GM21390 (cell line): ENCODE measurements around the gene SDE2.
"Not testable (repeated sequence)": the region's sequence is repeated elsewhere in the genome, so short reads cannot be mapped to it uniquely, and the experiment has no call there.

Experiments used
- ATAC-seq: cut with Tn5 transposase; IDR thresholded peaks from one replicate; pipeline ENCODE4 v1.9.1; 2021; ENCODE audit not compliant: unreplicated experiment

The SDE2 gene

GRCh38 chr1:225945564-225945963 lies 53.6 kb downstream of the SDE2 start:
- no peak for ATAC-seq

- ATAC-seq: no peak
These were observed 54.2 kb downstream of the SDE2 start for GRCh38 chr1:225944951-225945350.

DNA sequence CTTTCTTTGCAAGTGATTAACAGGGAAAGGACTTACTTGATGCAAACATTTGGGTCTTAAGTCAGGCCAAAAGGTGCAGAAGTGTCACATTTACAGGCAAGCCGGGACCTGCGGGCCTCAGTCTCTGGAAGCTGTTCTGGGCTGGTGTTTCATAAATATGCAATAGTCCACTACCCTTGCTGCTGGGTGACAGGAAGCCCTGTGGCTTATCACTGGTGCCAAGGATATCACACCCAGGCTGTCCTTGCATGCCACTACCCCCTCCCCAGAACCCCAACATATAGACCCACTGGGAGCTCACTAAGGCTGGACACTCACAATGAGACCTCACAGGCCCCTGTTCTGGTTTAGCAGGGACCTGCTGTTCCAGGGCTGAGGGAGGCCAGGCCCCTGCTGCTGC lies 54.8 kb downstream of the SDE2 start:
- no peak for ATAC-seq

DNA sequence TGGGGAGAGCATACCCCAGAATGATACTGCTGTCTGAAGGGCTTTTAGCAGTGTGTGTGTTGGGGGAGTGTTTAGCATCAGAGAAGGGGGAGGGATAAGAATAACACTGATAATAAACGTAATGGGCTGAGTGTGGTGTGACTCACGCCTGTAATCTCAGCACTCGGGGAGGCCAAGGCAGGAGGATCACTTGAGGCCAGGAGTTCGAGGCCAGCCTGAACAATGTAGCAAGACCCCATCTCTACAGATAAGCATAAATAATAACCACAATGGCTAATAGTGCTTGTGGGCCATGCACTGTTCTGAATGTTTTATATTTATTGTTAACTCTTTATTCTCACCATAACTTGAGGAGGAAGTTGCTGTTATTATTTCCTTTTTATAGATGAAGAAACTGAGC lies 55.6 kb downstream of the SDE2 start:
- no peak for ATAC-seq

DNA sequence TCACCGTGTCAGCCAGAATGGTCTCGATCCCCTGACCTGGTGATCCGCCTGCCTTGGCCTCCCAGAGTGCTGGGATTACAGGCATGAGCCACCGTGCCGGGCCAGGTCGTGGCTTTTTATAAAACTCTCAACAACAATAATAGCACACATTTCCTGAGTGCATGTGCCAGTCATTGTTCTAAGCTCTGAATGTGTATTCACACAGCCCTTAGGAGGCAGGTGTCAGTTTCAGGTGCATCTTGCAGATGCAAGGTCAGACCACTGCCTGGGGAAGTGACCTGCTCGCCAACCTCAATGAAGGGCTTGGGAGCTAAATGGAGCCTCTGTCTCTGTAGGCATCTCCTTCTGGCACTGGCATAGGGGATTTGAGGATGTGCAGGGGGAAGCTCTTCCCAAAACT lies 56.6 kb downstream of the SDE2 start:
- peak; percentile 88 for ATAC-seq

DNA sequence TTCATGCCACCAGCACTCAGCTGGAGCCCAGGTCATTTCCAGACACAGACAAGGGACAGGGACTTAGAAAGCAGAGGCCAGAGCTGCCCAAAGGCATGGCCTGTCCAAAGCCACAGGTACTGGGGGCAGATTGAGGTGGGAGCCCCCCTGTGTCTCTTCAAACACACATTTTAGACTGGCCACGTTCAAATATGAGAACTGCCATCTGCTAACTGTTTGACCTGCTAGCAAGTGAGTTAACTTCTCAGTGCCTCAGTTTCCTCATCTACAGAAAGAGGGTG lies 57.3 kb downstream of the SDE2 start:
- no peak for ATAC-seq

DNA sequence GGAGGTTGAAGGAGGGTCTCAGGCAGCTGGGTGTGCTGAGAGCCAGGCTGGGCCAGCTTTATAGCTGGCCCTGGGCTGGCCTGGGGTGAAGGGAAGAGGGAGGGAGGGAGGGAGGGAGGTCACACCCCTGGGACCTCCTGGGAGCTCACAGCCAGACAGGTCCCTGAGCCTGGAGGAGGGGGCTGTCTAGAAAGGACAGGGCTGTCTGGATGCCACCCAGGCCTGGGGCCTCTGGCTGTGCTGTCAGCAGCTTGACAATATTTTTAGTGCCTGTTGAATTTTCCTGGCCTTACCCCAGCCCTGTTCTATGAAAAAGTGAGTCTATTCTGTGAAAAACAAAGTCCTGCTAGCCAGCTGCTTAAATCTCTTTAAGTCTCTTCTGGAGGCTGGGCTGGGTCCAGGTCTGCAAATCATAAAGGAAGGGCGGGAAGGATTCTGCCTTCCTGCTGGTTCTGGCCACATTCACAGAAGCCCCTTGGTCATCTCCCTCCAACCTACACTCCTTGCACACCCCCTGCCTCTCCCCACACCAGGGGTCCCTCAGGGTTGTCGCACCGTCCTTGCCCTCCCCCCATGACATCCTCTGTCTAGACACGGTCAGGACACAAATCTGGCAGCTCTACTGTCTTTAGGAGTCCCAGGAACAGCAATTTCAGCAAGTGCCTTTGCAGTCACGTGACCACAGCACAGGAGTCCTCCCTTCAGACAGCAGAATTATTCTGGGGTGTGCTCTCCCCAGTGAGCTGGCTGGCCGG lies 57.8 kb downstream of the SDE2 start, which contains the start of gene LEFTY2:
LEFTY2 (minus strand) TSS at position 34 of the 755 bp plus-strand sequence. CDS start 80 bp downstream, outside the sequence.
- no peak for ATAC-seq

- ATAC-seq: no peak
These were observed 58.6 kb downstream of the SDE2 start for GRCh38 chr1:225940385-225941151.

DNA sequence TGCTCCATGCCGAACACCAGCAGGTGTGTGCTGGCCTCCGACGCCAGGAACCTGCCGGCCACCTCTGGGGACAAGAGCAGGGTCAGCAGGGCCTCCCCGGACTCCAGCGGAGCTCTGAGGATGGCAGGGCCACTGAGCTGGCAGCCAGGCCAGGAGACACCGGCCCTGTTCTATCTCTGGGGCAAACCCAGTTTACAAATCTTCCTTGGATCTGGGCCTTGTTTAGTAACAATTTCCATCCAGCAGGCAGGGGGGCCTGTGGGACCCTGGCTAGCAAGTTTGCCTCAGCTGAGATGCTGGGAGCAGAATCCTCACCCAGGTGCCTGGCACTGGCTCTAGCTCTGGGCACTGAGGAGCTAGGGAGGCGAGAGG lies 59.2 kb downstream of the SDE2 start:
- ATAC-seq: not testable (repeated sequence)

DNA sequence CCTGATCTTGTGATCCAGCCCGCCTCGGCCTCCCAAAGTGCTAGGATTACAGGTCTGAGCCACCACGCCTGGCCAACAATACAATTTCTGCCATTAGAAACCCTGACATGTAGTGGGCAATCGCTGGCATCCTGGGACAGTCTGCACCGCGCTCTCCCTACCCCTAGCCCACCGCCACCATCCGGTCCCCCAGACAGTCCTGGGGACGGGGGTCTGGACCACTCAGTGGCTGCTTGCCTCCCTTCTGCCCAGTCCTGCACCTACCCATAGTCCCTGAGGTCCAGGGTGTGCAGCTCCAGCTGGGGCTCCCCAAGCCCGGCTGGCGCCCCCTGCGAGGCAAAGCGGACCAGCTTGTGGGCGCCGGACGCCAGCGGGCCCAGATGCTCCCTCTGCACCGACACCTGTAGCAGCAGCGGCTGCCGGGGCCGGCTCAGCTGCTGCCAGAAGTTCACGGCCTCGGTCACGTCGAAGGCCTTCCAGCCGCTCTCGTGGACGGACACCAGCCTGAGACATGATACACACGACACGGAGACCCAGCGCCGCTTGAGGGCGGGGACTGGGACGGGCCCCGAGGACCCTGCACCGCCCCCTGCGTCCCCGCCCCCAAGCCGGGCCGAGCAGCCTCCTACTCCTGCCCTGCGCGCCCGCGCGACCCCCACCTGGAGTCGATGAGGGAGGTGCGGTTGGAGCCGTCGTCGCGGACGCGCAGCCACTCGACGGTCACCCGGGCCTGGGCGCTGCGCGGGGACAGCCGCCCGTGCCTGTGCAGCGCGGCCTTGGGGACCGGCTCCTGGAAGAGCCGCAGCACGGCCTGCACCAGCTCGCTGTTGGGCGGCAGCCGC lies 59.8 kb downstream of the SDE2 start:
- not testable (repeated sequence) for ATAC-seq

- ATAC-seq: no peak
These were observed 61.8 kb downstream of the SDE2 start for GRCh38 chr1:225937048-225937968.

- ATAC-seq: no peak
These were observed 62.6 kb downstream of the SDE2 start for GRCh38 chr1:225936523-225936922.

GRCh38 chr1:225936086-225936485 lies 63.1 kb downstream of the SDE2 start:
- not testable (repeated sequence) for ATAC-seq

DNA sequence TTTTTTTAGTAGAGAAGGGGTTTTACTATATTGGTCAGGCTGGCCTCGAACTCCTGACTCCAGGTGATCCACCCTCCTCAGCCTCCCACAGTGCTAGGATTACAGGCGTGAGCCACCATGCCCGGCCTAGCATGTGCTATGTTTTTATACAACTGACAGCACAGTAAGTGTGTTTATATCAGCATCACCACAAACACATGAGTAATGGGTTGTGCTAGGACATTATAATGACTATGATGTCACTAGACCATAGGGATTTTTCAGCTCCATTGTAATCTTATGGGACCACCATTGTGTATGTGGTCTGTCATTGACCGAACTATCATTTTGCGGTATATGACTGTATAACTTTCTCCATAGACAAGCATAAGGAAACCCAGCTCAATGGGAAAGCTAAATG lies 64.4 kb downstream of the SDE2 start:
- ATAC-seq: no peak

GRCh38 chr1:225933072-225933471 lies 66.1 kb downstream of the SDE2 start:
- no peak for ATAC-seq
